HEK293 (cell line): ENCODE measurements around the gene MIEF2.

Experiments used
- EGR2 ChIP-seq: fragments of 450-650 bp; formaldehyde crosslinking; IDR thresholded peaks from 2 replicates; pipeline ENCODE4 v1.5.1; 2016; ENCODE audit warnings: low read depth, missing biosample characterization, missing genetic modification characterization
- FEZF1 ChIP-seq: fragments of 450-650 bp; formaldehyde crosslinking; IDR thresholded peaks from 2 replicates; pipeline ENCODE4 v1.5.1; 2016; ENCODE audit warnings: missing biosample characterization, missing genetic modification characterization
- GLIS1 ChIP-seq: fragments of 450-650 bp; formaldehyde crosslinking; IDR thresholded peaks from 2 replicates; pipeline ENCODE4 v1.5.1; 2016; ENCODE audit warnings: missing biosample characterization, missing genetic modification characterization
- KLF1 ChIP-seq: fragments of 450-650 bp; formaldehyde crosslinking; IDR thresholded peaks from 2 replicates; pipeline ENCODE4 v1.5.1; 2016; ENCODE audit warnings: missing biosample characterization, missing genetic modification characterization
- KLF7 ChIP-seq: fragments of 450-650 bp; formaldehyde crosslinking; IDR thresholded peaks from 2 replicates; pipeline ENCODE4 v1.5.1; 2016; ENCODE audit warnings: missing biosample characterization, missing genetic modification characterization, borderline replicate concordance
- KLF8 ChIP-seq: fragments of 450-650 bp; formaldehyde crosslinking; IDR thresholded peaks from 2 replicates; pipeline ENCODE4 v1.5.1; 2016; ENCODE audit warnings: missing biosample characterization, missing genetic modification characterization
- KLF9 ChIP-seq: fragments of 450-650 bp; formaldehyde crosslinking; IDR thresholded peaks from 2 replicates; pipeline ENCODE4 v1.5.1; 2016; ENCODE audit warnings: missing biosample characterization, missing genetic modification characterization, low read depth
- OVOL3 ChIP-seq: fragments of 450-650 bp; formaldehyde crosslinking; IDR thresholded peaks from 2 replicates; pipeline ENCODE4 v1.5.1; 2016; ENCODE audit warnings: missing biosample characterization, missing genetic modification characterization
- YY1 ChIP-seq: fragments of 450-650 bp; formaldehyde crosslinking; IDR thresholded peaks from 2 replicates; pipeline ENCODE4 v1.5.1; 2018; ENCODE audit warnings: missing biosample characterization, missing genetic modification characterization
- ZBTB1 ChIP-seq: fragments of 450-650 bp; formaldehyde crosslinking; IDR thresholded peaks from 2 replicates; pipeline ENCODE4 v1.5.1; 2016; ENCODE audit warnings: missing biosample characterization, missing genetic modification characterization
- ZBTB21 ChIP-seq: fragments of 450-650 bp; formaldehyde crosslinking; IDR thresholded peaks from 2 replicates; pipeline ENCODE4 v1.5.1; 2017; ENCODE audit warnings: missing biosample characterization, missing genetic modification characterization
- ZBTB8A ChIP-seq: fragments of 450-650 bp; formaldehyde crosslinking; IDR thresholded peaks from 2 replicates; pipeline ENCODE4 v1.5.1; 2016; ENCODE audit warnings: missing biosample characterization, missing genetic modification characterization
- ZFP41 ChIP-seq: fragments of 450-650 bp; formaldehyde crosslinking; IDR thresholded peaks from 2 replicates; pipeline ENCODE4 v1.5.1; 2016; ENCODE audit warnings: missing biosample characterization, missing genetic modification characterization, borderline replicate concordance
- ZNF132 ChIP-seq: fragments of 450-650 bp; formaldehyde crosslinking; IDR thresholded peaks from 2 replicates; pipeline ENCODE4 v1.5.1; 2017; ENCODE audit warnings: missing biosample characterization, missing genetic modification characterization, borderline replicate concordance
- ZNF169 ChIP-seq: fragments of 450-650 bp; formaldehyde crosslinking; IDR thresholded peaks from 2 replicates; pipeline ENCODE4 v1.5.1; 2016; ENCODE audit warnings: missing biosample characterization, missing genetic modification characterization
- ZNF175 ChIP-seq: fragments of 450-650 bp; formaldehyde crosslinking; IDR thresholded peaks from 2 replicates; pipeline ENCODE4 v1.5.1; 2016; ENCODE audit warnings: missing biosample characterization, missing genetic modification characterization
- ZNF19 ChIP-seq: fragments of 450-650 bp; formaldehyde crosslinking; IDR thresholded peaks from 2 replicates; pipeline ENCODE4; 2016; ENCODE audit warnings: missing biosample characterization, missing genetic modification characterization, low read depth
- ZNF266 ChIP-seq: fragments of 450-650 bp; formaldehyde crosslinking; IDR thresholded peaks from 2 replicates; pipeline ENCODE4 v1.5.1; 2016; ENCODE audit warnings: missing biosample characterization, missing genetic modification characterization, low read depth
- ZNF302 ChIP-seq: fragments of 450-650 bp; formaldehyde crosslinking; IDR thresholded peaks from 2 replicates; pipeline ENCODE4 v1.5.1; 2016; ENCODE audit warnings: missing biosample characterization, missing genetic modification characterization, low read depth
- ZNF341 ChIP-seq: fragments of 450-650 bp; formaldehyde crosslinking; IDR thresholded peaks from 2 replicates; pipeline ENCODE4; 2016; ENCODE audit warnings: low read depth, missing biosample characterization, missing genetic modification characterization
- ZNF350 ChIP-seq: fragments of 450-650 bp; formaldehyde crosslinking; IDR thresholded peaks from 2 replicates; pipeline ENCODE4 v1.5.0; 2017; ENCODE audit warnings: missing biosample characterization, mild to moderate bottlenecking, missing genetic modification characterization
- ZNF366 ChIP-seq: fragments of 450-650 bp; formaldehyde crosslinking; conservative IDR thresholded peaks from 2 replicates; pipeline ENCODE4 v1.5.1; 2016; ENCODE audit warnings: missing biosample characterization, missing genetic modification characterization
- ZNF510 ChIP-seq: fragments of 450-650 bp; formaldehyde crosslinking; IDR thresholded peaks from 2 replicates; pipeline ENCODE4 v1.5.1; 2018; ENCODE audit warnings: mild to moderate bottlenecking, missing genetic modification characterization, missing biosample characterization; ENCODE audit not compliant: insufficient replicate concordance
- ZNF600 ChIP-seq: fragments of 450-650 bp; formaldehyde crosslinking; IDR thresholded peaks from 2 replicates; pipeline ENCODE4 v1.5.1; 2016; ENCODE audit warnings: missing biosample characterization, missing genetic modification characterization
- ZNF629 ChIP-seq: fragments of 450-650 bp; formaldehyde crosslinking; IDR thresholded peaks from 2 replicates; pipeline ENCODE4 v1.5.1; 2017; ENCODE audit warnings: missing biosample characterization, missing genetic modification characterization
- ZNF664 ChIP-seq: fragments of 450-650 bp; formaldehyde crosslinking; IDR thresholded peaks from 2 replicates; pipeline ENCODE4 v1.5.1; 2016; ENCODE audit warnings: missing biosample characterization, missing genetic modification characterization
- ZNF76 ChIP-seq: fragments of 450-650 bp; formaldehyde crosslinking; IDR thresholded peaks from 2 replicates; pipeline ENCODE4; 2016; ENCODE audit warnings: low read depth, missing biosample characterization, missing genetic modification characterization, borderline replicate concordance
- TF ChIP-seq, protein P1 (sequence below): fragments of 450-650 bp; formaldehyde crosslinking; IDR thresholded peaks from 2 replicates; pipeline ENCODE4 v1.5.1; 2016; ENCODE audit warnings: missing biosample characterization, missing genetic modification characterization
- TF ChIP-seq, protein P2 (sequence below): fragments of 450-650 bp; formaldehyde crosslinking; IDR thresholded peaks from 2 replicates; pipeline ENCODE4 v1.5.1; 2016; ENCODE audit warnings: missing biosample characterization, missing genetic modification characterization
- TF ChIP-seq, protein P3 (sequence below): fragments of 450-650 bp; formaldehyde crosslinking; IDR thresholded peaks from 2 replicates; pipeline ENCODE4 v1.5.1; 2016; ENCODE audit warnings: missing biosample characterization, missing genetic modification characterization
- TF ChIP-seq, protein P4 (sequence below): fragments of 450-650 bp; formaldehyde crosslinking; IDR thresholded peaks from 2 replicates; pipeline ENCODE4 v1.5.1; 2016; ENCODE audit warnings: missing biosample characterization, missing genetic modification characterization
- TF ChIP-seq, protein P5 (sequence below): fragments of 450-650 bp; formaldehyde crosslinking; IDR thresholded peaks from 2 replicates; pipeline ENCODE4 v1.5.1; 2016; ENCODE audit warnings: missing biosample characterization, missing genetic modification characterization

MIEF2 gene

DNA sequence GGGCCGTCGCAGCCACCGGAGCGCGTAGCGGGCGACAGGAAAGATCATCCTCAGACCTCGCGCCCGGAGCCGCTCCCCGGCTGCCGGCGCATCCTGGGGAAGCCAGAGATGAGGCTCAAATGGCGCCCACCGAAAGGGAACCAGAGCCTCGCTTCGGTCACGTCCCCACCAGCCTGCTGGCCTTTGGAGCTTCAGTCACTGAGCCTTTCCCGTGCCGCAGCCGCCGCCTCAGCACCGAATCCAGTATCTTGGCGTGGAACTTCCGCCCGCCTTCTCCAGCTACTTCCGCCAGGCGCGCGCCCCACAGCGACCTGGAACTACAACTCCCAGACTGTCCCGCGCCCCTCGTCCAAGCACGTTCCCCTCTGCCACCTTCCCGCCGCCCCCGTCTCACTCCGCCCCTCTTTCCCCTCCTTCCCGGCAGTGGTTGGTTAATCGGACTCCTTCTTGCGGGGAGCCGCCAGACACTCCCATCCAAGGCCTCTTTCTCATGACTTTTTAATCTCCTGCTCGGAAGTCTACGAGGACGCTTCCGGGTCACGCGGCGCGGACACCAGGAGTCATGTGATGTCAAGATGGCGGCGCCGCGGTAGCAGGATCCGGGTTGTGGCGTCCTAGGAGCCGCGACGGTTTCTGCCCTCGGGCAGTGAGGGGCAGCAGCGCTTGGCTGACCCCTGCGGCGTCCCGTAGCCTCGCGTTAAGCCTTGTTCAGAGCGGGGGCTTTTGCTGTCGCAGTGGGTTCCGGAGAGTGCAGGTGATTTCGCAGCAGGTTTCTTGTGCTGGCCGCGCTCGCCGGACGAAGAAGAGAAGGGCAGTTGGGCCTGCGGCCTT lies 54.5 kb downstream of the MIEF2 start, which contains the start of the genes SMCR8 and TOP3A (continued):
- TF ChIP-seq, protein P1, sequence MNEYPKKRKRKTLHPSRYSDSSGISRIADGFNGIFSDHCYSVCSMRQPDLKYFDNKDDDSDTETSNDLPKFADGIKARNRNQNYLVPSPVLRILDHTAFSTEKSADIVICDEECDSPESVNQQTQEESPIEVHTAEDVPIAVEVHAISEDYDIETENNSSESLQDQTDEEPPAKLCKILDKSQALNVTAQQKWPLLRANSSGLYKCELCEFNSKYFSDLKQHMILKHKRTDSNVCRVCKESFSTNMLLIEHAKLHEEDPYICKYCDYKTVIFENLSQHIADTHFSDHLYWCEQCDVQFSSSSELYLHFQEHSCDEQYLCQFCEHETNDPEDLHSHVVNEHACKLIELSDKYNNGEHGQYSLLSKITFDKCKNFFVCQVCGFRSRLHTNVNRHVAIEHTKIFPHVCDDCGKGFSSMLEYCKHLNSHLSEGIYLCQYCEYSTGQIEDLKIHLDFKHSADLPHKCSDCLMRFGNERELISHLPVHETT (tag by site-specific recombination), result peak; percentile 77; the same call in 1 of the 2 replicates
- peak; percentile 88 for TF ChIP-seq KLF8 (tag by site-specific recombination)
- no peak for TF ChIP-seq ZNF132
- peak; percentile 99 for TF ChIP-seq ZNF366 (tag by site-specific recombination)
- no peak for TF ChIP-seq ZNF302 (tag by site-specific recombination)
- TF ChIP-seq ZNF341 (tag by site-specific recombination), result no peak
- peak; percentile 57 for TF ChIP-seq ZBTB8A (tag by site-specific recombination)
- TF ChIP-seq, protein P2, sequence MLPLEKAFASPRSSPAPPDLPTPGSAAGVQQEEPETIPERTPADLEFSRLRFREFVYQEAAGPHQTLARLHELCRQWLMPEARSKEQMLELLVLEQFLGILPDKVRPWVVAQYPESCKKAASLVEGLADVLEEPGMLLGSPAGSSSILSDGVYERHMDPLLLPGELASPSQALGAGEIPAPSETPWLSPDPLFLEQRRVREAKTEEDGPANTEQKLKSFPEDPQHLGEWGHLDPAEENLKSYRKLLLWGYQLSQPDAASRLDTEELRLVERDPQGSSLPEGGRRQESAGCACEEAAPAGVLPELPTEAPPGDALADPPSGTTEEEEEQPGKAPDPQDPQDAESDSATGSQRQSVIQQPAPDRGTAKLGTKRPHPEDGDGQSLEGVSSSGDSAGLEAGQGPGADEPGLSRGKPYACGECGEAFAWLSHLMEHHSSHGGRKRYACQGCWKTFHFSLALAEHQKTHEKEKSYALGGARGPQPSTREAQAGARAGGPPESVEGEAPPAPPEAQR (tag by site-specific recombination), result no peak
- TF ChIP-seq OVOL3, result 0 out of 2 replicates have a peak, but pooled peaks have one; percentile 12
- no peak for TF ChIP-seq ZNF350 (tag by site-specific recombination)
- peak; percentile 98 for TF ChIP-seq ZNF76 (tag by site-specific recombination)
- TF ChIP-seq ZBTB1, result 0 out of 2 replicates have a peak, but pooled peaks have one; percentile 7
- peak; percentile 82 for TF ChIP-seq ZNF629 (tag by site-specific recombination)
- TF ChIP-seq, protein P3, sequence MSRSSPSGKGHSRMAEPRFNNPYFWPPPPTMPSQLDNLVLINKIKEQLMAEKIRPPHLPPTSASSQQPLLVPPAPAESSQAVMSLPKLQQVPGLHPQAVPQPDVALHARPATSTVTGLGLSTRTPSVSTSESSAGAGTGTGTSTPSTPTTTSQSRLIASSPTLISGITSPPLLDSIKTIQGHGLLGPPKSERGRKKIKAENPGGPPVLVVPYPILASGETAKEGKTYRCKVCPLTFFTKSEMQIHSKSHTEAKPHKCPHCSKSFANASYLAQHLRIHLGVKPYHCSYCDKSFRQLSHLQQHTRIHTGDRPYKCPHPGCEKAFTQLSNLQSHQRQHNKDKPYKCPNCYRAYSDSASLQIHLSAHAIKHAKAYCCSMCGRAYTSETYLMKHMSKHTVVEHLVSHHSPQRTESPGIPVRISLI, result no peak
- TF ChIP-seq KLF1 (tag by site-specific recombination), result peak; percentile 51
- TF ChIP-seq ZNF169 (tag by site-specific recombination), result no peak
- TF ChIP-seq, protein P4, sequence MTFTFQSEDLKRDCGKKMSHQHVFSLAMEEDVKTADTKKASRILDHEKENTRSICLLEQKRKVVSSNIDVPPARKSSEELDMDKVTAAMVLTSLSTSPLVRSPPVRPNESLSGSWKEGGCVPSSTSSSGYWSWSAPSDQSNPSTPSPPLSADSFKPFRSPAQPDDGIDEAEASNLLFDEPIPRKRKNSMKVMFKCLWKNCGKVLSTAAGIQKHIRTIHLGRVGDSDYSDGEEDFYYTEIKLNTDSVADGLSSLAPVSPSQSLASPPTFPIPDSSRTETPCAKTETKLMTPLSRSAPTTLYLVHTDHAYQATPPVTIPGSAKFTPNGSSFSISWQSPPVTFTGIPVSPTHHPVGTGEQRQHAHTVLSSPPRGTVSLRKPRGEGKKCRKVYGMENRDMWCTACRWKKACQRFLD (tag by site-specific recombination), result 0 out of 2 replicates have a peak, but pooled peaks have one; percentile 33
- TF ChIP-seq, protein P5, sequence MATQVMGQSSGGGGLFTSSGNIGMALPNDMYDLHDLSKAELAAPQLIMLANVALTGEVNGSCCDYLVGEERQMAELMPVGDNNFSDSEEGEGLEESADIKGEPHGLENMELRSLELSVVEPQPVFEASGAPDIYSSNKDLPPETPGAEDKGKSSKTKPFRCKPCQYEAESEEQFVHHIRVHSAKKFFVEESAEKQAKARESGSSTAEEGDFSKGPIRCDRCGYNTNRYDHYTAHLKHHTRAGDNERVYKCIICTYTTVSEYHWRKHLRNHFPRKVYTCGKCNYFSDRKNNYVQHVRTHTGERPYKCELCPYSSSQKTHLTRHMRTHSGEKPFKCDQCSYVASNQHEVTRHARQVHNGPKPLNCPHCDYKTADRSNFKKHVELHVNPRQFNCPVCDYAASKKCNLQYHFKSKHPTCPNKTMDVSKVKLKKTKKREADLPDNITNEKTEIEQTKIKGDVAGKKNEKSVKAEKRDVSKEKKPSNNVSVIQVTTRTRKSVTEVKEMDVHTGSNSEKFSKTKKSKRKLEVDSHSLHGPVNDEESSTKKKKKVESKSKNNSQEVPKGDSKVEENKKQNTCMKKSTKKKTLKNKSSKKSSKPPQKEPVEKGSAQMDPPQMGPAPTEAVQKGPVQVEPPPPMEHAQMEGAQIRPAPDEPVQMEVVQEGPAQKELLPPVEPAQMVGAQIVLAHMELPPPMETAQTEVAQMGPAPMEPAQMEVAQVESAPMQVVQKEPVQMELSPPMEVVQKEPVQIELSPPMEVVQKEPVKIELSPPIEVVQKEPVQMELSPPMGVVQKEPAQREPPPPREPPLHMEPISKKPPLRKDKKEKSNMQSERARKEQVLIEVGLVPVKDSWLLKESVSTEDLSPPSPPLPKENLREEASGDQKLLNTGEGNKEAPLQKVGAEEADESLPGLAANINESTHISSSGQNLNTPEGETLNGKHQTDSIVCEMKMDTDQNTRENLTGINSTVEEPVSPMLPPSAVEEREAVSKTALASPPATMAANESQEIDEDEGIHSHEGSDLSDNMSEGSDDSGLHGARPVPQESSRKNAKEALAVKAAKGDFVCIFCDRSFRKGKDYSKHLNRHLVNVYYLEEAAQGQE (tag by site-specific recombination), result no peak
- TF ChIP-seq GLIS1 (tag by site-specific recombination), result peak; percentile 28; the same call in 1 of the 2 replicates
- TF ChIP-seq ZNF664 (tag by site-specific recombination), result no peak
- peak; percentile 54; the same call in 1 of the 2 replicates for TF ChIP-seq ZBTB21 (tag by site-specific recombination)
- TF ChIP-seq ZNF266, result 0 out of 2 replicates have a peak, but pooled peaks have one; percentile 34
- TF ChIP-seq ZNF510 (tag by site-specific recombination), result no peak
- no peak for TF ChIP-seq KLF7 (tag by site-specific recombination)
- TF ChIP-seq ZNF19 (tag by site-specific recombination), result no peak
- TF ChIP-seq EGR2 (tag by site-specific recombination), result peak; percentile 62; the same call in 1 of the 2 replicates
- TF ChIP-seq KLF9 (tag by site-specific recombination), result peak; percentile 62
- no peak for TF ChIP-seq ZNF175 (tag by site-specific recombination)
- peak; percentile 35; the same call in 1 of the 2 replicates for TF ChIP-seq FEZF1 (tag by site-specific recombination)
- peak; percentile 66 for TF ChIP-seq ZNF600
- TF ChIP-seq ZFP41 (tag by site-specific recombination), result no peak
- peak; percentile 95 for TF ChIP-seq YY1 (tag by site-specific recombination)
